Smooth muscle cell of the brain vasculature (primary cell): ENCODE data around the gene IGFBP3.

Experiments used
- DNase-seq: peaks from one replicate; pipeline ENCODE4 v3.0.0-alpha.2; 2012; ENCODE audit warnings: low read depth, low spot score

IGFBP3 gene

DNA sequence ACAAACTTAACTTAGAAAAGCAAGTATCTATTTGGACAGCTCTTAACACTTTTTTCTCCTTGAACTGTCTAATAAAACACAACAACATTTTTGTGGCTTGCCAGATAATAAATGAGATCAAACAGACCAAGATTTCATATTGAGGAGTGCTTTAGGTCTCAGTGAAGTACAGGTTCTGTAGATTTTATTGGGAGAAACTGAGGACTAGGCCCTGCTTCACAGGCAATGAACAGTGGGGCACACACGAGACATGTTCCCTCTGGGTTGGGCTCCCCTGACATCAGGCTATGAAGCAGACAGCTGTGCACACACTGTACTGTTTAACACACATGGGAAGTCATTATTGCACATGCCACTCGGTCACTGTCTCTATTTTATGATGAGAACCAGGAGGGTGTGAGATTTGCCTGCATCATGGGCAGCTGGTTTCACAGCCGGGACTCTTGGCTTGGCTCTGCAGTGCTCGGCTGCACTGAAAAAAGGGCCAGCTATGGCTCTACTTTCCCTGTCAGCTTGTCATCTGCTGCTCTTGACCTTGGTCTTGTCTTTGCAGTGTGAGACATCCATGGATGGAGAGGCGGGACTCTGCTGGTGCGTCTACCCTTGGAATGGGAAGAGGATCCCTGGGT, 28.6 kb downstream of the IGFBP3 start:
- no peak for DNase-seq

DNA sequence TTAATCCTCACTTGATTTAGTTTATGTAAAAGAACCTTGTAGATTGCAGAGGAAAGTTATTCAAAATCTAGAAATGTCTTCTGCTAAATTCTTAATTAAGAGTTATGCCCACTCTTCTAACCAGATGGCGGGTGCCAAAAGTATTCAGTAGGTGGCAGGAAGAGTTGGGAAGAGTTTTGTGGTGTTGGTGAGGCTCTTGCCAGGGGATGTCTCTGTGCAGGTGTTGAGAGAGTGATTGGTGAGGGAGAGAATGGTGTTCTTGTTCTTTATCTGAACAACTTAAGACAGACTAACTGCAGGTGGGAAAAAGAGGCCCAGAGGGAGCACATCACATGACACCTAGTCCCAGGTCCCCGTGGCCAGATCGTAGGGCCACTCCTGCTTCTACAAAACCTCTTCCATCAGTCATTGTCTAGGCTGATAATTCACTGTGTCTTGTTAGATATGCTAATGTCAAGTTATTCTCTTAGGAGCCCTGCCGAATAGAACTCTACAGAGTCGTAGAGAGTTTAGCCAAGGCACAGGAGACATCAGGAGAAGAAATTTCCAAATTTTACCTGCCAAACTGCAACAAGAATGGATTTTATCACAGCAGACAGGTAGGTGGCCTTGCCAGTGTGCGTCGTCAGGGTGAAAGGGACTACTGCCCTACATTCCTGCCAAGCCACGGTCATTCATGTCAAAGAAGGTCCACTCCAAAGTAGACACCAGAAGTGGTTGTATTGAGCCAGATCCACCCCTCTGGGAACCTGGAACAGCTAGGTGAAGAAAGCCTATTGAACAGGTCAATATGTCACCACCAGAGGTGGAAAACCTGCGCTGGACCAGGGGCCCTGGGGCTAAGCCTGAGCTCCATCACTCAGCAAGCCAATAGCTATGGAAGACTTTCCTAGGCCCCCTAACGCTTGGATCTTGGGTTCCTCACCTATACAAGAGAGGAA, 29.3 kb downstream of the IGFBP3 start:
- DNase-seq = no peak

DNA sequence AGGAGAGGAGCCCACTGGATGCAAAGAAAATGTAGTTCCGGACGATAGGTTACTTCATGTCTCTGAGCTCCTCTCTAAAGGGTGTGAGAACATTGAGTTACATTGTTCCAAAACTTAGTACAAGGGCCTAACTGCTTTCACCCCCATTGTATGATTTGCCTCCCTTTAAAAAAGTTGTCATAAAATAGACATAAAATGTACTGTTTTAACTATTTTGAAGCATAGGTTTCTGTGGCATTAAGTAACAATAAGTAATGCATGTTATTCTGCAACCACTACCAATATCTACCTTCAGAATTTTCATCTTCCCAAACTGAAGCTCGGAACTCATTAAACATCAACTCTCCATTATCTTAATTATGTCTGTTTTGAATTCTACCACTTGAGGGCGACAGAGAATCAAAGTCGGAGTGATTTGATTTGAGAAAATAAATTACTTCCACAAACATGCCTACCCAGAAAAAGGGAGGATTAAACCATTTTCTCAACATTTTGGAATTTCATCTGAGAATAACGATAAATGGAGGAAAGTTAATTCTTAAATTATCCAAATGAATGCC, 30.1 kb downstream of the IGFBP3 start:
- DNase-seq = no peak

DNA sequence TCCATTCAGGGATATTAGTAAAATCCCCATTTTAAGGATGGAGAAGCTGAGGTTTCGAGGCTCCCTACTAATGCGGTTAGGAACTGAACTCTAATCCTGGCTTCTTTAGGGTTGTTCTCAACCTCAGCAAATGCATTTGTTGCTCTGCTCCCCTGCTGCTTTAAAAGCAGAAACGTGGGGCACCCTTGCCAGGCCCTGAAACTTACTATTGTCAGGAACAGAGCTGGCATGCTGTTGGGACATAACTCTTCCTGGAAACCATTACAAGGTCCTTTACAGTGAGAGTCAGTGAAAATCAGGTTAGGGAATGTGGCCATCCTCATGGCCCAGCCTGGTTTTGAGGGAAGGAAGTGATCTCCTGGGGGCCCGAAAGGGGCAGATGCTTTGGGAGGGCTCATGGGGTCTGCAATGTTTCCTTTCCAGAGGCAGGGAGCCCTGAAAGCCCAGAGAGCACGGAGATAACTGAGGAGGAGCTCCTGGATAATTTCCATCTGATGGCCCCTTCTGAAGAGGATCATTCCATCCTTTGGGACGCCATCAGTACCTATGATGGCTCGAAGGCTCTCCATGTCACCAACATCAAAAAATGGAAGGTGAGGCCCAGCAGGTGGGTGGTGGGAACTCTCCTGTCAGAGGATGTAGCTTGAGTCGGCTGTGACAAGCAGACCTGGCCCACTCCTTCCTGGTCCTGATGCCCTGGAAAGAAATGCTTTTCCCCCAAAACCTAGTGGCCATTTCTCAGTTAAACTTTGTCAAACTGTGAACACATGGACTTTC, 30.8 kb downstream of the IGFBP3 start:
- no peak for DNase-seq

DNA sequence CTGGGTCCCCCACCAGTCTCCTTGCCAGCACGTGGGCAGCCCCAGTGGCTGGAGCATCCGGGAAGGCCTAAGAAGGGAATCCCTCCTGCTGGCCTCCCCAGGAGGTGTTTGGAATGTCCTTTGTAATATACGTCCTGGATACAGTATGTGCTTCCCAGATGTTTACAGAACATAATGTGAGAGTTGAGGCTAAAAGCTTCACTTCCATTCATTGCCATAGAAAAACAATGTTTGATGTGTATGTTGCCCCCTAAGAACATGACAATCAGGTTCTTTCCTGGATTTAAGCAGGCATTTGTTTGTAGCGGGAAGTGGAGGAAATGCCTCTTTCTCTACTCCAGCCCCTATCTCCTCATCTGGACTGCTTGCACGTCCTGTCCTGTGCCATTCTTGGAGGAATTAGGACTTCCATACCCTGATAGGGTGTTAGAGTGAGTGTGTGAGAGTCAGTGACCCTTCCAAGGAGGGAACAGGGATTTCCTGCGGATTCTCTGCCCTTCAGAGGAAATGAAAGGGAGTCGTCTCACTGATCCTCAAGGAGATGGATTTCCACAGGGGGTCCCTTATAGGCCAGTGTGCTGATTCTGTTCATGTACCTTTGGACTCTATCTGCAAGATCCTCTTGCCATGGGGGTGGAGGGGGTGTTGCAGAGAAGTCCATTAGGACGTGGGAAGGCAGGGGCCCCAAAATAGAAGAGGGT, 31.6 kb downstream of the IGFBP3 start:
- DNase-seq = no peak

DNA sequence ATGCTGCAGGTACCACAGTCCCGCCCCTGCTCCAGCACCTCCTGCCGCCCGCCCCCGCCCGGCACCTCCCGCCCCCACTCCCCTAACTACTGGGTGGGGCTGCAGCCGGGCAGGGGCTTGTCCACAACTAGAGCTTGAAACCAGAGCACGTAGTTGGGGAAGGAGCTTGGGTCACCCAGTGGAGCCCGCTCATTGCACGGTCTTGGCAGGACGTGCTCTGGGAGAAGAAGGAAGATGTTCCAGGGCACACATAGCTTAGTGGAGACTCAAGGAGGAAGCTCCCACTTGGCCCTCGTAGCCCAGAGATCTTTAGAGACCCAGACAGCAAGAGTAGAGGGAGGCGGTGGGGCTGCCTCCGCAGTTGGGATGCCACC, 32.1 kb downstream of the IGFBP3 start:
- DNase-seq = no peak

DNA sequence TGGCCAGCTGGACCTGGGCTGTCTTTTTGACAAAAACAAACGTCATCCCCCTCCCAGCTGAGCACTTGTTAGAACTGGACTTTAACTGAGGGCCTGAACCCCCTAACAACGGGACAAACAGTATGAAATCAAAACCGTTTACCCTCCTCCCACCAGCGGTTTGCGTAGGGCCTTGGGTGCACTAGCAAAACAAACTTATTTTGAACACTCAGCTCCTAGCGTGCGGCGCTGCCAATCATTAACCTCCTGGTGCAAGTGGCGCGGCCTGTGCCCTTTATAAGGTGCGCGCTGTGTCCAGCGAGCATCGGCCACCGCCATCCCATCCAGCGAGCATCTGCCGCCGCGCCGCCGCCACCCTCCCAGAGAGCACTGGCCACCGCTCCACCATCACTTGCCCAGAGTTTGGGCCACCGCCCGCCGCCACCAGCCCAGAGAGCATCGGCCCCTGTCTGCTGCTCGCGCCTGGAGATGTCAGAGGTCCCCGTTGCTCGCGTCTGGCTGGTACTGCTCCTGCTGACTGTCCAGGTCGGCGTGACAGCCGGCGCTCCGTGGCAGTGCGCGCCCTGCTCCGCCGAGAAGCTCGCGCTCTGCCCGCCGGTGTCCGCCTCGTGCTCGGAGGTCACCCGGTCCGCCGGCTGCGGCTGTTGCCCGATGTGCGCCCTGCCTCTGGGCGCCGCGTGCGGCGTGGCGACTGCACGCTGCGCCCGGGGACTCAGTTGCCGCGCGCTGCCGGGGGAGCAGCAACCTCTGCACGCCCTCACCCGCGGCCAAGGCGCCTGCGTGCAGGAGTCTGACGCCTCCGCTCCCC, 32.7 kb downstream of the IGFBP3 start, which contains the start of gene IGFBP1:
TSS of gene IGFBP1 (plus strand) at position 304 of the 808 bp plus-strand sequence. CDS start at position 469, 165 bp downstream.
- no peak for DNase-seq

DNA sequence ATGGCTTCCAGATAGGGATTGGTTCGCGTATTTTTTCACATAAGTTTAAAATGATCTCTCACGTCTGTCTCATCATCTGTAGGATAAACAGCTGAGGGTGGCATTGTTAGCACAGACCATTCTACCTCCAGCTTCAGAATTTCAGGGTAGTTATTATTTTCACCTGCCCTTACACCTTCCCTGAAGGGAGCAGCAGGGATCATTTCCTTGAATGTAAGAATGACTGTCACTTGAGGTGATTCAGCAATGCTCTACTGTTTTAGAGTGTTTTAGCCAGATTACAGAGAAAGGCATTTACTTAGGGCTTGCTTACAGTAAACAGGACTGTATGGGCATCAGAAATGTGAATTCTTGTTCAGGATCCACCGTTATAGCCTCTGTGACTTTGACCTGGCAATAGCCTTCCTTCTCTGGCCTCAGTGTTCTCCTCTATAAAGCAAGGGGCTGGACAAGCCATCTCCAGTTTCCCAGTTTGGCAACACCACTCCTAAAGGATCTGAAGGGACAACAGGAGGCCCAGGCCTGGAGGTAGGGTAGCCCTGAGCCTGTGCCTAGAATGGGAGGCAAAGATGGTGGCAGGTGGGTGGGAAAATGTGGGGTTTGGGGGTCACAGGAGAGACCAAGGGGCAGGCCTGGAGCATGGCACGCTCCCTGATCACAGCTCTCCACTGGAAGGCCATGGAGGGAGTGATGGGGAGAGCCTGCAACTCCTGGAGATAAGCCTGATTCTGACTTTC, 34.0 kb downstream of the IGFBP3 start:
- no peak for DNase-seq

DNA sequence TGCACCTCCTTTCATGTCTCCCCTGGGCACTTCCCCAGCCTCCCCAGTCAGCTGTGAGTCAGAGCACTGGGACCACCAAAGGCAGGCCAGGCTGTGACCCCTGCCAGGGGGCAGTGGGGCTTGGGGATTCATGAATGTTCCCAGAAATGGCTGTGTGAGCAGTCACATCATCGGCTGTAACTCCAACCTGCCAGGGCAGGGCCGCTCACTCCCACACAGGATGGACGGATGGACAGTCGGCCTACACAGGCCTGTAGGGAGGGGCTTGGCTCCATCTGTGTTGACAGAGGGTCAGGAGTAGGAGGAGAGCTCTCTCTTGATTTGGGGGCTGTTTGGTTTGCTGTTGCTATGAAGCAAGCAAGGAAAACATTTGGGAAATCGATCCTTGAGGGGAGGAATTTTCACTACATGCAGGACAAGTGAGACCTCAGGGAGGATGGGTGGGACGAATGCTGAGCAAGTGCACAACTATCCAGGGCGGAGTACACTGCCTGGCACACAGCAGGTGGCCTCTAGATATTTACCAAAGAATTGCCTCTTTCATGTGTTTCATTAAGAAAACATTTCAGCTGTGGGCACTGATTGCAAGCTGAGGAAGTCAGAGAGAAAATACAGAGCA, 35.7 kb downstream of the IGFBP3 start:
- DNase-seq = no peak

DNA sequence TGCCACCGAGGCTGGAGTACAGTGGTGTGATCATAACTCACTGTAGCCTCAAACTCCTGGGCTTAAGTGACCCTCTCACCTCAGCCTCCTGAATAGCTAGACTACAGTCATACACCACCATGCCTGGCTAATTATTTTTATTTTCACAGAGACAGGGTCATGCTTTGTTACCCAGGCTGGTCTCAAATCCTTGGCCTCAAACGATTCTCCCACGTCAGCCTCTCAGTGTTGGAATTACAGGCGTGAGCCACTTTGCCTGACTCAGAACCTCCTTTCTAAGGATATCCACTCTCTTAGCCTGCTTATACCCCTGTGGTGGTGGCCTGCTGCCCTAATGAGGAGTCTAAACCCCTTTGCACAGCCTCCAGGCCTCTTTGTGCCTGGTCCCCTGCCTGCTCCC, 36.9 kb downstream of the IGFBP3 start:
- no peak for DNase-seq

DNA sequence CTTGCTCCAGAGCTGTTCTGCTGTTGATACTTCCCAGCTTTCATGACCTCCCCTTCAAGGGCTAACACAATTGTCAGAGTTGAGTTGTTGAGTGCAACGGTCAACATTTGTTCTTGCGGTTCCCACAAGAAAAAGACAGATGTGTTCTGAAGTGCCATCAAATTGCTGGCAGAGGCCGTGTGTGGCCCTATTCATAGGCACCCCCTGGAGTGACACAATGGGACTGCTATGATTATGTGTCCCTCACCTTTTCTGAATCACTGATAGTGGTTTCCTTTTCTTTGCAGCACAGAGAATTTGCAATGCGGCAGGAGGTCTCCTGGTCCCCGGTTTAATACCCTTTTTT, 38.6 kb downstream of the IGFBP3 start:
- no peak for DNase-seq

DNA sequence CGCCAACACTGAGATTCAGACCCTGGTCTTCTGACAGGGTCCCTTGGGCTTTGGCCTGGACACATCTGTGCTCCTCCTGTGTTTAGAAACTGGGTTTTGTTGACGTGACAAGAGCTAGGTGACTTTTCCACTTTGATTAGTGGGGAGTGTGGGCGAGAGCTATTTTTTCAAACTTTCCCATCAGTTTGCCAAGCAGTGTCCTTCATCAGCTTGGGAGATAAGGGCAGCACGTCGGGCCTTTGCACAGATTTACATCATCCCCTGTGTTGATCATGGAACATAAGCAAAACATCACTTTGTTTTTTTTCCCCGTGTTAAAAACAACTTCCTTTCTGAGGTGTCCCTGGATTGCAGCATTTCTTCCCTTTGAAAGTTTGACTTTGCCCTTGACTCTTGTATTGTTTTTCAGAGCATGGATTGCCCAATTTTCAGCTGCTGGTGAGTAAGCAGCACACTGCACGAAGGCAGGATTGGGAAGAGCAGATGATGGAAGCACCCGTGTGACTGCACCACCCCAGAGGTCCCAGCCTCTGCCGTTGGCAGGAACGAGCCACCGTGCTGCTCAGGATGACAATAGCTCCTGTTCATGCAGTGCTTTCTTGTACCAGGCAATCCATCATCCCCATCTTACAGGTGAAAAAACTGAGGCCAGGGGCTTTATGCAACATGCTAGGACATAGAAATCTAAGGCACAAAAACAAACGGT, 39.2 kb downstream of the IGFBP3 start:
- DNase-seq = no peak

DNA sequence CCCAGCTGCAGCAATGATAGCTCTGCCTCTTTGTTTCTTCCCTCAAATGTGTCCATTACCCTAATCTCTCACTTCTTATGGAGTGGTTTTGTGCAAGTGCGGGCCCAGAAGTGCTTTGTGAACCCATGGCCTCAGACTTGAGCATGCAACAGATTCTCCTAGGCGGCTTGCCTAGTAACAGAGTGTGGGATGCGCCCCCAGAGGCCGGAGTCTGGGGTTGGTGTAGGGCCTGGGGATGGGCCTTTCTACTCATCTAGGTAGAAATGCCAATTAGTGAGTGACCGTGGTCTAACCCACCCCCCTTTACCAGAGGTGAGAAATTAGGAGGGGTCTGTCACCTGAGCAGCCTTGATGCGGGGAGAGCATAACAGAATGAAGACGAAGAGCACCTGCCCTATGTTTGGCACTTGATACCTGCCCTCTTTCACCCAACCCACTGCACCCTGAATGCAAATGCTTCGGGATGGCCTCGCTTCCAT, 39.8 kb downstream of the IGFBP3 start:
- no peak for DNase-seq

DNA sequence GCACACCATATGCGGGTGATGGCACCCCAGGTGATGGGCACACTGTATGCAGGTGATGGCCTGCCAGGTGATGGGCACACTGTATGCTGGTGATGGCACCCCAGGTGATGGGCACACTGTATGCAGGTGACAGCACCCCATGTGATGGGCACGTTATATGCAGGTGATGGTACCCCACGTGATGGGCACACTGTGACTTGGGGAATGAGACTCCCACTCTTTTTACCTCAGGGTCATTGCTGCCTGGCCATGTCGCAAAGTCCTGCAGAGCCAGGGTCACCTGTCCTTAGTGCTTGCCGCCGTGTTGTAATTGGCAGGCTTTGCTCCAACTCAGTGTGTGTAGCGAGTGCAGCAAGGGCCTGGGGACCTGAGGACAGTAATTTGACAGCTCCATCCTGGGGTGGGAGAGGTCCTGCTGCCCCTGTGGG, 40.6 kb downstream of the IGFBP3 start:
- no peak for DNase-seq

DNA sequence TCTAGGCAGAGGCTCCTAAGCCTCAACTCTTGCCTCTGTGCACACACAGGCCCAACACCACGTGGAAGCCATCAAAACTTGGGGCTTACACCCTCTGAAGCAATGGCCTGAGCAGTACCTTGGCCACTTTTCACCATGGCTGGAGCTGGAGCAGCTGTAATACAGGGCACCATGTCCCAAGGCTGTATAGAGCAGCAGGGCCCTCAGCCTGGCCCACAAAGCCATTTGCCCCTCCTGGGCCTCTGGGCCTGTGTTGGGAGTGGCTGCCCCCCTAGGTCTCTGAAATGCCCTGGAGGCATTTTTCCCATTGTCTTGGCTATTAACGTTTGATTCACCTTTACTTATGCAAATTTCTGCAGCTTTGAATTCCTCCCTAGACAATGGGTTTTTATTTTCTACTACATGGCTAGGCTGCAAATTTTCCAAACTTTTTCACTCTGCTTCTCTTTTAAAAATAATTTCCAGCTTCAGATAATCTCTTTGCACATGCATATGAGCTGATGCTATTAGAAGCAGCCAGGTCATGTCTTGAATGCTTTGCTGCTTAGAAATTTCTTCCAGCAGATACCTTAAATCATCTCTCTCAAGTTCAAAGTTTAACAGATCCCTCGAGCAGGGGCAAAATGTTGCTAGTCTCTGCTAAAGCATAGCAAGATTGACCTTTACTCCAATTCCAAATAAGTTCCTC, 42.5 kb downstream of the IGFBP3 start:
- no peak for DNase-seq

DNA sequence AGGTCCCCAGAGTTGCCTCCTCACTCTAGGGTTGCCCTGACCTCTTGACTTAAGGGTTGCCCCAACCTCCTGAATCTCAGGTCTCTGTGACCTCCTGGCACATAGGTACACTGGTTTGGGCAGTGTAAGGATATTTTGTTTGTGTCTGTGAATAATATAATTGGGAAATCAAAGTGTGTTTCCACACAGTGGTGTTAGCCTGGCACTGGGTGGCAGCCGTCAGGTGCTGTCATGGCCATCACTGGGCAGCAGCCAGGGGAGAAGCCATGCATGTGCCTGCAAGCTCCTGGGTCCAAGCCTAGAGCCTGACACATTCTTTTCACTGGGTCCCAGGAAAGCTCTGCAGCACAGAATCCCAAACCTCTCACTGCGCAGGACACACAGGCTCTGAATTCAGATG, 44.6 kb downstream of the IGFBP3 start:
- DNase-seq = no peak

DNA sequence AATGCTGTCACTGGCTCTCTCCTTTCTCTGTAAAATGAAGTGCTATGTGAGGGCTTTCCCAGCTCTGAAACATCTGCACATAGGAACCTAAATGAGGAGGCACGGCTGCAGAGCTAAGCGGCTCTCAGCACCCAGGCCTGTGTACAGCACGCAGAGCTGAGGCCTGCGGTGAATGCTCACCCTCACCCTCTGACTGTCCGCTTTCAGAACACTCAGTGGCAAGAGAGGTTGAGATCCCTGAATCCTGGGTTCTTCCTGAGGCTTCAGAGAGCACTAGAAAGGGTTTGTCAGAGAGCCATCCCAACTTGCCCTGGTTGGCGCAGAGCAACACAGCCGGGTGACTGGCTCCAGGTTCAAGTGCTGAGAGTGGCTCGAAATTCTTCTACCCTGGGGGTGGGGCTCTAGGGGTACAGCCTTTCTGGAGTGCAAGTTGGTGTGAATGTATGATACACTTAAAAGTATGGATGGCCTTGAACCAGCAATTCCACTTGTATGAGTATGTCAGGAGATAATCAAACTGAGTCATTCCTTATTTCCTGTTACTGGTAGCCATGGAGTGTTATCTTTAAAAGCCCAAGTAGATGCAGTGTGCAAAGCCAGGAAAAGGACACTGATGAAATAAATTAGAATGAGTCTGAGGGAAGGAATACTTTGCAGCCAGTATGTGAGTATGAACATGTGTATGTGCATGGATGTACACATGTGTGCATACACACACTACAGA, 46.5 kb downstream of the IGFBP3 start:
- no peak for DNase-seq
